ENCODE measurements around the gene FHIP1A. TPM values are rescaled to one million over a fixed set of nuclear protein-coding genes. Genes with fewer than 3 reads are reported as not detected.

Gene FHIP1A
- 25.2 and 44.8 TPM in 2 replicates for total RNA-seq

GRCh38 chr4:151408630-151409469 lies at the start of gene FHIP1A:
TSS of gene FHIP1A (plus strand) at chr4:151409176. CDS start at chr4:151566260, 157,084 bp downstream.

Other genes with a start within 250 kb of the FHIP1A start
- gene PRSS48, start 132.0 kb upstream of the FHIP1A start, total RNA-seq = not detected in 2 replicates
- 8.4 and 26.0 TPM in 2 replicates for gene SH3D19, start 83.6 kb upstream of the FHIP1A start, total RNA-seq